ENCODE results near the gene AUTS2. TPM values are rescaled to one million over a fixed set of nuclear protein-coding genes. Genes with fewer than 3 reads are reported as not detected.

The AUTS2 gene
- total and polyA plus RNA-seq, 2 of the 8 experiments (the other 6 are each of a cell fraction or from before 2014, with no cell fraction given), result 25.9 to 101 TPM

GRCh38 chr7:70645279-70645678 lies 1047.0 kb downstream of the AUTS2 start:
- H2BK12ac ChIP-seq (ENCODE audit: low read depth, low read length), result no peak overlapping the region
- no peaks in the 10 kb centered on the region for H3K79me1 ChIP-seq (ENCODE audit: low read depth, low read length)
- no peaks in the 10 kb centered on the region for H4K20me1 ChIP-seq (replicated peaks in 1 of 2; ENCODE audit: control insufficient read depth in 1 of 2, insufficient read depth in 2 of 2, low read length in 2 of 2)
- no peak overlapping the region for H2BK15ac ChIP-seq (ENCODE audit: low read length)
- no peak overlapping the region for H2BK5ac ChIP-seq (ENCODE audit: low read depth, low read length)
- H3K18ac ChIP-seq (ENCODE audit: extremely low read depth, low read length), result no peak overlapping the region
- no peaks in the 10 kb centered on the region for H3K79me2 ChIP-seq (ENCODE audit: control insufficient read depth in 1 of 2, insufficient read depth in 2 of 2, low read length in 2 of 2)
- FAIRE-seq (no peak), DNase-seq (ENCODE audit: low read depth in 1 of 2, low spot score in 2 of 2) (no peak)
- H3K9me3 ChIP-seq (ENCODE audit: insufficient read depth in 2 of 2, low read depth in 1 of 2, low read length in 1 of 2), result no peaks in the 10 kb centered on the region; a peak in 2 of 4 replicates
- no peak overlapping the region for H3K4me3 ChIP-seq (ENCODE audit: extremely low read depth in 1 of 4, insufficient read depth in 2 of 4, low read depth in 3 of 4, low read length in 4 of 4)
- H3K56ac ChIP-seq (replicated peaks; ENCODE audit: insufficient read length, low read depth, low read length), result no peak overlapping the region
- no peaks in the 10 kb centered on the region for H3K23me2 ChIP-seq (ENCODE audit: low read depth, low read length)
- no peak overlapping the region for H3K4me2 ChIP-seq (ENCODE audit: insufficient read depth in 1 of 2, low read depth in 2 of 2, low read length in 2 of 2)
- no peaks in the 10 kb centered on the region; a peak in 1 of 7 replicates for H3K27me3 ChIP-seq (replicated peaks in 1 of 4; ENCODE audit: control insufficient read depth in 3 of 4, extremely low read depth in 1 of 4, insufficient read depth in 3 of 4, low read length in 3 of 4)
- H2AK5ac ChIP-seq (ENCODE audit: low read depth, low read length), result no peak overlapping the region
- 0 out of 2 replicates have a peak overlapping the region, but pooled peaks have one; percentile 15 for H2BK20ac ChIP-seq (ENCODE audit: low read length)
- WGBS, 2 experiments (ENCODE audit: extremely low coverage in 1 of 2, insufficient coverage in 1 of 2, insufficient read length in 1 of 2, insufficient replicate concordance in 2 of 2, low coverage in 1 of 2, low lambda C conversion rate in 2 of 2, missing lambda C conversion rate in 1 of 2), result 92% methylated on average over 8 of the region's 8 CpGs; no CpG with 5 or more reads in 1 of the 2 experiments
- no peak overlapping the region for H4K5ac ChIP-seq (ENCODE audit: insufficient read length, low read depth, low read length)
- CTCF ChIA-PET (ENCODE audit: partially characterized antibody), result interaction anchor here (0.9 to 2.0 kb wide), 2 partner anchors 53 to 60 kb away, joined by 3 to 7 read pairs; no protein-coding TSS in a partner anchor
- no peak overlapping the region for H3K27ac ChIP-seq (ENCODE audit: low read depth, low read length)
- H2AFZ ChIP-seq (ENCODE audit: low read length), result no peak overlapping the region
- POLR2A ChIA-PET (ENCODE audit: partially characterized antibody), result interaction anchor here (1.4 to 1.6 kb wide), 2 partner anchors 26 to 51 kb away, joined by 3 read pairs; no protein-coding TSS in a partner anchor
- no peak overlapping the region for H3K23ac ChIP-seq (ENCODE audit: insufficient read length)
- no peak overlapping the region for H2BK120ac ChIP-seq (replicated peaks; ENCODE audit: low read depth, low read length)
- no peak overlapping the region for H3K14ac ChIP-seq (ENCODE audit: insufficient read length)
- no peak overlapping the region for H4K8ac ChIP-seq (ENCODE audit: extremely low read depth, insufficient read depth, low read length)
- no peaks in the 10 kb centered on the region; a peak in 1 of 8 replicates for H3K36me3 ChIP-seq (ENCODE audit: control insufficient read depth in 2 of 4, insufficient read depth in 4 of 4, low read length in 3 of 4)
- no peak overlapping the region for H3K4ac ChIP-seq (replicated peaks; ENCODE audit: insufficient read length, low read depth, low read length)
- no peak overlapping the region for H4K91ac ChIP-seq (replicated peaks; ENCODE audit: insufficient read length, low read length)
- no peaks in the 10 kb centered on the region for H3K4me1 ChIP-seq (replicated peaks in 1 of 4; ENCODE audit: control insufficient read depth in 3 of 4, insufficient read depth in 4 of 4, low read length in 3 of 4)
- no peak overlapping the region for H3K9ac ChIP-seq (replicated peaks in 1 of 4; ENCODE audit: extremely low read depth in 1 of 4, low read depth in 3 of 4, low read length in 3 of 4)
- TF ChIP-seq ATF3 (IDR thresholded peaks at IDR 0.05; ENCODE audit: insufficient read depth, low read depth, low read length) (no peak), NRF1 (IDR thresholded peaks at IDR 0.05; ENCODE audit: low read depth, low read length) (no peak), KDM4A (IDR thresholded peaks at IDR 0.05; ENCODE audit: low read depth, low read length, severe bottlenecking) (no peak), POLR2A (IDR thresholded peaks at IDR 0.05; ENCODE audit: control extremely low read depth in 1 of 2, low read depth in 2 of 2, low read length in 2 of 2) (no peak), SIN3A (conservative IDR thresholded peaks at IDR 0.05 in 1 of 2, IDR thresholded peaks at IDR 0.05 in 1 of 2; ENCODE audit: low read depth in 1 of 2, low read length in 2 of 2) (no peak)
